ENCODE measurements around the gene S1PR2. TPM values are rescaled to one million over a fixed set of nuclear protein-coding genes. Genes with fewer than 3 reads are reported as not detected.

The S1PR2 gene
- total and polyA plus RNA-seq, 9 donors = 3.6 to 25.9 (median 7.0) TPM

DNA sequence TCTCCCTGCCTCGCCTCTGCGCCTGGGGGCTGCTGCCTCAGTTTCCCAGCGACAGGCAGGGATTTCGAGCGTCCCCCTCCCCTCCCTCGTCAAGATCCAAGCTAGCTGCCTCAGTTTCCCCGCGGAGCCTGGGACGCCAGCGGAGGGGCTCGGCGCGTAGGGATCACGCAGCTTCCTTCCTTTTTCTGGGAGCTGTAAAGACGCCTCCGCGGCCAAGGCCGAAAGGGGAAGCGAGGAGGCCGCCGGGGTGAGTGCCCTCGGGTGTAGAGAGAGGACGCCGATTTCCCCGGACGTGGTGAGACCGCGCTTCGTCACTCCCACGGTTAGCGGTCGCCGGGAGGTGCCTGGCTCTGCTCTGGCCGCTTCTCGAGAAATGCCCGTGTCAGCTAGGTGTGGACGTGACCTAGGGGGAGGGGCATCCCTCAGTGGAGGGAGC lies 39.1 kb upstream of the S1PR2 start:
- Histone ChIP-seq H3K4me1 (ENCODE audit: insufficient read depth) (peaks cover 8% of the 10 kb centered on the region), H3K4me3 (peak overlapping the region; percentile 39), H3K27me3 (no peaks in the 10 kb centered on the region), H3K9me3 (no peaks in the 10 kb centered on the region), H3K36me3 (no peaks in the 10 kb centered on the region), H3K27ac (peak overlapping the region; percentile 58 to 65)
- WGBS, 3 donors = 2 to 4% (median 2%) methylated on average over 34 to 37 of the region's 37 CpGs
- DNase-seq = peak in 4 of 5 donors; percentile 46 to 71 (median 56)
- intact Hi-C loops (cut with DNase I) = loop anchor here in 1 of 4 donors (2.0 kb wide), 1 partner anchor 119 kb away; no protein-coding TSS in a partner anchor
- no peak for TF ChIP-seq EP300 (IDR thresholded peaks at IDR 0.05)
- TF ChIP-seq, protein P1, sequence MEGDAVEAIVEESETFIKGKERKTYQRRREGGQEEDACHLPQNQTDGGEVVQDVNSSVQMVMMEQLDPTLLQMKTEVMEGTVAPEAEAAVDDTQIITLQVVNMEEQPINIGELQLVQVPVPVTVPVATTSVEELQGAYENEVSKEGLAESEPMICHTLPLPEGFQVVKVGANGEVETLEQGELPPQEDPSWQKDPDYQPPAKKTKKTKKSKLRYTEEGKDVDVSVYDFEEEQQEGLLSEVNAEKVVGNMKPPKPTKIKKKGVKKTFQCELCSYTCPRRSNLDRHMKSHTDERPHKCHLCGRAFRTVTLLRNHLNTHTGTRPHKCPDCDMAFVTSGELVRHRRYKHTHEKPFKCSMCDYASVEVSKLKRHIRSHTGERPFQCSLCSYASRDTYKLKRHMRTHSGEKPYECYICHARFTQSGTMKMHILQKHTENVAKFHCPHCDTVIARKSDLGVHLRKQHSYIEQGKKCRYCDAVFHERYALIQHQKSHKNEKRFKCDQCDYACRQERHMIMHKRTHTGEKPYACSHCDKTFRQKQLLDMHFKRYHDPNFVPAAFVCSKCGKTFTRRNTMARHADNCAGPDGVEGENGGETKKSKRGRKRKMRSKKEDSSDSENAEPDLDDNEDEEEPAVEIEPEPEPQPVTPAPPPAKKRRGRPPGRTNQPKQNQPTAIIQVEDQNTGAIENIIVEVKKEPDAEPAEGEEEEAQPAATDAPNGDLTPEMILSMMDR (IDR thresholded peaks at IDR 0.05) = no peak
- TF ChIP-seq POLR2A (IDR thresholded peaks at IDR 0.05) = no peak

DNA sequence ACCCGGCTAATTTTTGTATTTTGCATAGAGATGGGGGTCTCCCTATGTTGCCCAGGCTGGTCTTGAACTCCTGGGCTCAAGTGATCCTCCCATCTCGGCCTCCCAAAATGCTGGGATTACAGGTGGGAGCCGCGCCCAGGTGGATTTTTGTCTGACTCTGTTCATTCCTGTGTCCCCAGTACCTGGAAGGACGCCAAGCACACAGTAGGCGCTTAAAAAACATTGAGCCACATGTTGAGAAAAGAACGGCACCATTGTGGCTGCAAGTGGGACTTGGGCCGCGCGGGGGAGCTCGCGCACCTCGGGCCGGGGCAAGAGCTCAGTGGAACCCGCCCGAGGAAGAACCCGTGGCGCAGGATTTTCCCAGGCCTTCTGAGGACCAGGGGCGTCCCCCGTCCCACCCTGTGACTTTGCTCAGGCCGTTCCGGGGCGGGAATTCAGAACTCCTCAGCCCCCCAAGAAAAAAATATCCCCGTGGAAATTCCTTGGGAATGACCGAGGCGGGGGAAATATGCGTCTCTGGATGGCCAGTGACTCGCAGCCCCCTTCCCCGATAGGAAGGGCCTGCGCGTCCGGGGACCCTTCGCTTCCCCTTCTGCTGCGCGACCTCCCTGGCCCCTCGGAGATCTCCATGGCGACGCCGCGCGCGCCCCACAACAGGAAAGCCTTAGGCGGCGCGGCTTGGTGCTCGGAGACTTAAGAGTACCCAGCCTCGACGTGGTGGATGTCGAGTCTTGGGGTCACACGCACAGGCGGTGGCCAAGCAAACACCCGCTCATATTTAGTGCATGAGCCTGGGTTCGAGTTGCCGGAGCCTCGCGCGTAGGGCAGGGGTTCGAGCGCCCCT lies 38.4 kb upstream of the S1PR2 start:
- DNase-seq = peak; percentile 76 to 91 (median 87)
- Histone ChIP-seq H3K4me3 (peak overlapping the region; percentile 39), H3K36me3 (no peaks in the 10 kb centered on the region), H3K4me1 (ENCODE audit: insufficient read depth) (peaks cover 8% of the 10 kb centered on the region), H3K9me3 (no peaks in the 10 kb centered on the region), H3K27me3 (no peaks in the 10 kb centered on the region), H3K27ac (peak overlapping the region in 1 of 2 donors; percentile 65)
- TF ChIP-seq EP300 (IDR thresholded peaks at IDR 0.05) (no peak), POLR2A (IDR thresholded peaks at IDR 0.05) (no peak)
- TF ChIP-seq, protein P1 (IDR thresholded peaks at IDR 0.05) = peak; percentile 84 to 93 (median 92)
- intact Hi-C loops (cut with DNase I) = loop anchor here (1.0 to 2.0 kb wide), 2 partner anchors 119 to 120 kb away; no protein-coding TSS in a partner anchor
- WGBS, 3 donors = 3 to 5% (median 3%) methylated on average over 51 to 59 of the region's 59 CpGs

DNA sequence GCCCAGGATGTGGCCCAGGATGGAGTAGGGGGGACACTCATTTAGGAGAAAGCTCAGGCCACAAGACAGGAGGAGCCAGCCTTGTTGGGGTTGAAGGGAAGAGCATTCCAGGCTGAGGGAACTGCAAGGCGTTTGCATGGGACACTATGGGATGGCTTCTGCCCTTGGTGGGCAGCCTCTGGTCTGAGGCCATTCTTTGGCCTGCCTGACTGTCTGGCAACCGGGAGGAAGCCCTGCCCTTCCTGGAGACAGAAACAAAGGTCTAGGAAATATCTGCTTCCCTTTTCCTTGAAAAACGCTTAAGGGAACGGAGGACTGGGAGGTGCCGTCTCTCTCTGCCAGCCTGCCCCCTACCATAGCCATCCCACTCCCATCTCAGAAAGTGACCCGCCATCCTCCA lies 36.9 kb upstream of the S1PR2 start:
- H3K27ac ChIP-seq = no peak overlapping the region
- intact Hi-C loops (cut with DNase I) = loop anchor here in 2 of 4 donors (2.0 kb wide), 1 partner anchor 121 kb away; no protein-coding TSS in a partner anchor
- DNase-seq = no peak
- H3K27me3 ChIP-seq = no peaks in the 10 kb centered on the region
- 61 to 68% (median 66%) methylated on average over 6 of the region's 6 CpGs for WGBS, 3 donors
- no peaks in the 10 kb centered on the region for H3K9me3 ChIP-seq
- H3K4me3 ChIP-seq = no peak overlapping the region
- H3K36me3 ChIP-seq = no peaks in the 10 kb centered on the region
- peaks cover 8% of the 10 kb centered on the region for H3K4me1 ChIP-seq (ENCODE audit: insufficient read depth)
- TF ChIP-seq POLR2A (IDR thresholded peaks at IDR 0.05) (no peak), EP300 (IDR thresholded peaks at IDR 0.05) (no peak)
- TF ChIP-seq, protein P1 (IDR thresholded peaks at IDR 0.05) = no peak

DNA sequence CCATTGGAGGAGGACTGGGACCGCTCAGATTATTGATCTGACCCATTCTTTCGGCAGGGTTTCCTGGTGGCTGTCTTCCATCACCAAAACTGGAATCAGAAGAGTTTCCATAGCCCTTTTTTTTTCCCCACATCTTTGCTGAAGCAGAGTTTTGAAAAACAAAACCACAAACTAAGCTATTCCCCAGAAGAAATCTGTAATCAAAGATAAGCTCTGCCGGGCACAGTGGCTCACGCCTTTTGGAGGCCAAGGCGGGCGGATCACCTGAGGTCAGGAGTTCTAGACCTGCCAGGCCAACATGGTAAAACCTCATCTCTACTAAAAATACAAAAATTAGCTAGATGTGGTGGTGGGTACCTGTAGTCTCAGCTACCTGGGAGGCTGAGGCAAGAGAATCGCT lies 35.6 kb upstream of the S1PR2 start:
- no peak for DNase-seq
- Histone ChIP-seq H3K27ac (no peak overlapping the region), H3K9me3 (no peaks in the 10 kb centered on the region), H3K4me3 (no peak overlapping the region), H3K27me3 (no peaks in the 10 kb centered on the region), H3K36me3 (no peaks in the 10 kb centered on the region), H3K4me1 (ENCODE audit: insufficient read depth) (peaks cover 8% of the 10 kb centered on the region)
- 71 to 78% (median 77%) methylated on average over 7 of the region's 7 CpGs for WGBS, 3 donors
- TF ChIP-seq, protein P1 (IDR thresholded peaks at IDR 0.05) = no peak
- no peak for TF ChIP-seq EP300 (IDR thresholded peaks at IDR 0.05)
- TF ChIP-seq POLR2A (IDR thresholded peaks at IDR 0.05) = no peak
- intact Hi-C loops (cut with DNase I) = no loop called here

All from ovary (tissue), 9 donors.